GM23338 (cell line): ENCODE data around the gene MLH1.

Source experiments
- CREB1 ChIP-seq: fragments of 250-450 bp; sonication (Bioruptor Pico); IDR thresholded peaks from 2 replicates; pipeline ENCODE4 v1.5.0; 2020; ENCODE audit warnings: low read depth, mild to moderate bottlenecking, moderate library complexity
- POLR2AphosphoS5 ChIP-seq: IDR thresholded peaks from 2 replicates; pipeline ENCODE4 v1.6.1; 2016; ENCODE audit warnings: antibody characterized with exemption, low read depth
- TF ChIP-seq, protein P1 (sequence below), 2 experiments: fragments of 200-600 bp in 1 of 2; sonication (generic) in 1 of 2; conservative IDR thresholded peaks; 2 replicates each; pipeline versions ENCODE4 v1.5.1 to v1.6.1; 2016 to 2017; ENCODE audit warnings: antibody characterized with exemption in 2 of 2, low read depth in 2 of 2, mild to moderate bottlenecking in 2 of 2, moderate library complexity in 1 of 2
- TF ChIP-seq, protein P2 (sequence below): IDR thresholded peaks from 2 replicates; pipeline ENCODE4 v1.6.1; 2016; ENCODE audit warnings: antibody characterized with exemption
- TF ChIP-seq, protein P3 (sequence below): IDR thresholded peaks from one replicate; pipeline ENCODE4 v1.6.1; 2018; ENCODE audit warnings: antibody characterized with exemption; ENCODE audit not compliant: unreplicated experiment

DNA sequence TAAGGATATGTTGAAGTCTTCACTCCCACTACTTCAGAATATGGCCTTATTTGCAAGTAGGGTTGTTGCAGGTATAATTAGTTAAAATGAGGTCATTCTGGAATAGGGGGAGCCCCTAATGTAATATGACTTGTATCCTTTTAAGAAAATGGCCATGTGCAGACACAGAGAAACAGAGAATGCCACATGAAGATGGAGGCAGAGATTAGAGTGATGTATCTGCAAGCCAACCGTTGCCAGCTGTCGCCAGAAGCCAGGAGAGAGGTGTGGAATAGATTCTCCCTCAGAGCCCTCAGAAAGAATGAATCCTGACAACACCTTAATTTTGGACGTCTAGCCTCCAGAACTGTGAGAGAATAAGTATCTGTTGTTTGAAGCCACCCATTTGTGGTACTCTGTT, 37.2 kb upstream of the MLH1 start:
- TF ChIP-seq, protein P1, sequence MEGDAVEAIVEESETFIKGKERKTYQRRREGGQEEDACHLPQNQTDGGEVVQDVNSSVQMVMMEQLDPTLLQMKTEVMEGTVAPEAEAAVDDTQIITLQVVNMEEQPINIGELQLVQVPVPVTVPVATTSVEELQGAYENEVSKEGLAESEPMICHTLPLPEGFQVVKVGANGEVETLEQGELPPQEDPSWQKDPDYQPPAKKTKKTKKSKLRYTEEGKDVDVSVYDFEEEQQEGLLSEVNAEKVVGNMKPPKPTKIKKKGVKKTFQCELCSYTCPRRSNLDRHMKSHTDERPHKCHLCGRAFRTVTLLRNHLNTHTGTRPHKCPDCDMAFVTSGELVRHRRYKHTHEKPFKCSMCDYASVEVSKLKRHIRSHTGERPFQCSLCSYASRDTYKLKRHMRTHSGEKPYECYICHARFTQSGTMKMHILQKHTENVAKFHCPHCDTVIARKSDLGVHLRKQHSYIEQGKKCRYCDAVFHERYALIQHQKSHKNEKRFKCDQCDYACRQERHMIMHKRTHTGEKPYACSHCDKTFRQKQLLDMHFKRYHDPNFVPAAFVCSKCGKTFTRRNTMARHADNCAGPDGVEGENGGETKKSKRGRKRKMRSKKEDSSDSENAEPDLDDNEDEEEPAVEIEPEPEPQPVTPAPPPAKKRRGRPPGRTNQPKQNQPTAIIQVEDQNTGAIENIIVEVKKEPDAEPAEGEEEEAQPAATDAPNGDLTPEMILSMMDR (conservative IDR thresholded peaks at IDR 0.05; ENCODE audit: low read depth in 2 of 2), result no peak
- TF ChIP-seq, protein P2, sequence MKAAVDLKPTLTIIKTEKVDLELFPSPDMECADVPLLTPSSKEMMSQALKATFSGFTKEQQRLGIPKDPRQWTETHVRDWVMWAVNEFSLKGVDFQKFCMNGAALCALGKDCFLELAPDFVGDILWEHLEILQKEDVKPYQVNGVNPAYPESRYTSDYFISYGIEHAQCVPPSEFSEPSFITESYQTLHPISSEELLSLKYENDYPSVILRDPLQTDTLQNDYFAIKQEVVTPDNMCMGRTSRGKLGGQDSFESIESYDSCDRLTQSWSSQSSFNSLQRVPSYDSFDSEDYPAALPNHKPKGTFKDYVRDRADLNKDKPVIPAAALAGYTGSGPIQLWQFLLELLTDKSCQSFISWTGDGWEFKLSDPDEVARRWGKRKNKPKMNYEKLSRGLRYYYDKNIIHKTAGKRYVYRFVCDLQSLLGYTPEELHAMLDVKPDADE, result no peak
- TF ChIP-seq, protein P3, sequence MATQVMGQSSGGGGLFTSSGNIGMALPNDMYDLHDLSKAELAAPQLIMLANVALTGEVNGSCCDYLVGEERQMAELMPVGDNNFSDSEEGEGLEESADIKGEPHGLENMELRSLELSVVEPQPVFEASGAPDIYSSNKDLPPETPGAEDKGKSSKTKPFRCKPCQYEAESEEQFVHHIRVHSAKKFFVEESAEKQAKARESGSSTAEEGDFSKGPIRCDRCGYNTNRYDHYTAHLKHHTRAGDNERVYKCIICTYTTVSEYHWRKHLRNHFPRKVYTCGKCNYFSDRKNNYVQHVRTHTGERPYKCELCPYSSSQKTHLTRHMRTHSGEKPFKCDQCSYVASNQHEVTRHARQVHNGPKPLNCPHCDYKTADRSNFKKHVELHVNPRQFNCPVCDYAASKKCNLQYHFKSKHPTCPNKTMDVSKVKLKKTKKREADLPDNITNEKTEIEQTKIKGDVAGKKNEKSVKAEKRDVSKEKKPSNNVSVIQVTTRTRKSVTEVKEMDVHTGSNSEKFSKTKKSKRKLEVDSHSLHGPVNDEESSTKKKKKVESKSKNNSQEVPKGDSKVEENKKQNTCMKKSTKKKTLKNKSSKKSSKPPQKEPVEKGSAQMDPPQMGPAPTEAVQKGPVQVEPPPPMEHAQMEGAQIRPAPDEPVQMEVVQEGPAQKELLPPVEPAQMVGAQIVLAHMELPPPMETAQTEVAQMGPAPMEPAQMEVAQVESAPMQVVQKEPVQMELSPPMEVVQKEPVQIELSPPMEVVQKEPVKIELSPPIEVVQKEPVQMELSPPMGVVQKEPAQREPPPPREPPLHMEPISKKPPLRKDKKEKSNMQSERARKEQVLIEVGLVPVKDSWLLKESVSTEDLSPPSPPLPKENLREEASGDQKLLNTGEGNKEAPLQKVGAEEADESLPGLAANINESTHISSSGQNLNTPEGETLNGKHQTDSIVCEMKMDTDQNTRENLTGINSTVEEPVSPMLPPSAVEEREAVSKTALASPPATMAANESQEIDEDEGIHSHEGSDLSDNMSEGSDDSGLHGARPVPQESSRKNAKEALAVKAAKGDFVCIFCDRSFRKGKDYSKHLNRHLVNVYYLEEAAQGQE, result no peak
- TF ChIP-seq POLR2AphosphoS5 (no peak), CREB1 (CRISPR knock-in tag) (no peak)
